ENCODE data around the gene VOPP1.

DNA sequence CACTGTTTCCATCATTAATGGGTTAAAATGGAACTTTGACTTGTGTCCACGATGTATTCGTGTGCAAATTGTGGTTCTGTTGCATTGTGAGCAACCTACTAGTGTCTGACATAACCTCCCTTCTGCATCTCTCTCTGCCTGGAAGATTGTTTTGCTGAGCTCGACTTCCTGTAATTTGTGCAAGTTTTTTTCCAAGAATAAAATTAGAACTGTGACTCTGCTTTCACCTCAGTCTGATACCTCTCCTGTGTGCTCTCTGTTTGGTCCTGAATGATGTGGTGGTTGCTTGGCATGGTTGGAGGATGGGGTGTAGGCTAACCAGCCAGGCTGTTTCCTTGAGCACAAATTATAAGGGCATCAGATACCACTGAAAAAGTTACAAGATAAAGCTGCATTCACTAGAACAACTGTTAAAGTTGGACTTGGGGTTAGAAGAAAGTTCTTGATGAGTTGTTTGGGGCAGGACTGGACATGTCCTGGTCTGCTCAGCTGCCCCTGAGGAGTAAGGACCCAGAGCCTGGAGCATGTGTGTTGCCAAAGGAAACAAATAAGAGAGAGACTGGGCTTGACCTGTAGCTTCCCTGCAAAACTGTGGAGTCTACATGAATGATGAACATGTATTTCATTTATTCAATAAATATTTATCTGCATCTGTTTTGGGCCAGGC lies 1.9 kb upstream of the VOPP1 start:
- TF ChIP-seq, protein P1, sequence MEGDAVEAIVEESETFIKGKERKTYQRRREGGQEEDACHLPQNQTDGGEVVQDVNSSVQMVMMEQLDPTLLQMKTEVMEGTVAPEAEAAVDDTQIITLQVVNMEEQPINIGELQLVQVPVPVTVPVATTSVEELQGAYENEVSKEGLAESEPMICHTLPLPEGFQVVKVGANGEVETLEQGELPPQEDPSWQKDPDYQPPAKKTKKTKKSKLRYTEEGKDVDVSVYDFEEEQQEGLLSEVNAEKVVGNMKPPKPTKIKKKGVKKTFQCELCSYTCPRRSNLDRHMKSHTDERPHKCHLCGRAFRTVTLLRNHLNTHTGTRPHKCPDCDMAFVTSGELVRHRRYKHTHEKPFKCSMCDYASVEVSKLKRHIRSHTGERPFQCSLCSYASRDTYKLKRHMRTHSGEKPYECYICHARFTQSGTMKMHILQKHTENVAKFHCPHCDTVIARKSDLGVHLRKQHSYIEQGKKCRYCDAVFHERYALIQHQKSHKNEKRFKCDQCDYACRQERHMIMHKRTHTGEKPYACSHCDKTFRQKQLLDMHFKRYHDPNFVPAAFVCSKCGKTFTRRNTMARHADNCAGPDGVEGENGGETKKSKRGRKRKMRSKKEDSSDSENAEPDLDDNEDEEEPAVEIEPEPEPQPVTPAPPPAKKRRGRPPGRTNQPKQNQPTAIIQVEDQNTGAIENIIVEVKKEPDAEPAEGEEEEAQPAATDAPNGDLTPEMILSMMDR (conservative IDR thresholded peaks at IDR 0.05 in 1 of 2, IDR thresholded peaks at IDR 0.05 in 1 of 2; ENCODE audit: low read depth in 1 of 2, low read length in 2 of 2): no peak
- TF ChIP-seq EZH2 (IDR thresholded peaks at IDR 0.05; ENCODE audit: low read length, missing control alignments): no peak
